Panc1 (cell line): ENCODE results near the gene CDIPT.

ENCODE experiments used
- TF ChIP-seq, protein P1 (sequence below): fragments of 450-650 bp; IDR thresholded peaks from 2 replicates; pipeline ENCODE4 v1.5.1; 2017; ENCODE audit warnings: mild to moderate bottlenecking
- TF ChIP-seq, protein P2 (sequence below), 2 experiments: IDR thresholded peaks; 2 replicates each; pipeline ENCODE4 v1.6.1; 2011 to 2012; ENCODE audit warnings: low read depth in 2 of 2, control low read depth in 1 of 2, low read length in 1 of 2, mild to moderate bottlenecking in 1 of 2, moderate library complexity in 1 of 2; ENCODE audit not compliant: insufficient read depth in 1 of 2

DNA sequence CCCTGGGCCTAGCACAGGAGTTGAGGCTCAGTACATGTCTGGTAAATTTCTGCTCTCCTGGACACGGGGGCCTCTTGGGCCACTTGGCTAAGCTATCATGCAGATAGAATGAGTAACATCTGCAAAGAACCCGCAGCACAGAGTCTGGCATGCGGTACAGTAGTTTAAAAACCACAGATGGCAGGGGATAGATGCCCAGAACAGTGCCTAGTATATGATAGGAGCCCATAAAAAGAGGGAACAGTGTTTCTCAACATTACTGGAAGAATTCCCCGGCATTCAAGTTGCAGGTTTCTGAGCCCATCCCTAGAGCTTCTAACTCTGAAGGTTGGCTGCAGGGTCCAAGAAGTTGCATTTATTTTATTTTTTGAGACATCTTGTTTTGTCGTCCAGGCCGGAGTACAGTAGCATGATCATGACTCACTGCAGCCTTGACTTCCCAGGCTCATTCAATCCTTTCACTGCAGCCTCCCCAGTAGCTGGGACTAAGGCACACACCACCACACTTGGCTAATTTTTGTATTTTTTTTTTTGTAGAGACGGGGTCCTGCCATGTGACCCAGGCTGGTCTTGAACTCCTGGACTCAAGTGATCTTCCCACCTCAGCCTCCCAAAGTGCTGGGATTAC lies 5.8 kb downstream of the CDIPT start:
- TF ChIP-seq, protein P1, sequence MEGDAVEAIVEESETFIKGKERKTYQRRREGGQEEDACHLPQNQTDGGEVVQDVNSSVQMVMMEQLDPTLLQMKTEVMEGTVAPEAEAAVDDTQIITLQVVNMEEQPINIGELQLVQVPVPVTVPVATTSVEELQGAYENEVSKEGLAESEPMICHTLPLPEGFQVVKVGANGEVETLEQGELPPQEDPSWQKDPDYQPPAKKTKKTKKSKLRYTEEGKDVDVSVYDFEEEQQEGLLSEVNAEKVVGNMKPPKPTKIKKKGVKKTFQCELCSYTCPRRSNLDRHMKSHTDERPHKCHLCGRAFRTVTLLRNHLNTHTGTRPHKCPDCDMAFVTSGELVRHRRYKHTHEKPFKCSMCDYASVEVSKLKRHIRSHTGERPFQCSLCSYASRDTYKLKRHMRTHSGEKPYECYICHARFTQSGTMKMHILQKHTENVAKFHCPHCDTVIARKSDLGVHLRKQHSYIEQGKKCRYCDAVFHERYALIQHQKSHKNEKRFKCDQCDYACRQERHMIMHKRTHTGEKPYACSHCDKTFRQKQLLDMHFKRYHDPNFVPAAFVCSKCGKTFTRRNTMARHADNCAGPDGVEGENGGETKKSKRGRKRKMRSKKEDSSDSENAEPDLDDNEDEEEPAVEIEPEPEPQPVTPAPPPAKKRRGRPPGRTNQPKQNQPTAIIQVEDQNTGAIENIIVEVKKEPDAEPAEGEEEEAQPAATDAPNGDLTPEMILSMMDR: no peak
- TF ChIP-seq, protein P2, sequence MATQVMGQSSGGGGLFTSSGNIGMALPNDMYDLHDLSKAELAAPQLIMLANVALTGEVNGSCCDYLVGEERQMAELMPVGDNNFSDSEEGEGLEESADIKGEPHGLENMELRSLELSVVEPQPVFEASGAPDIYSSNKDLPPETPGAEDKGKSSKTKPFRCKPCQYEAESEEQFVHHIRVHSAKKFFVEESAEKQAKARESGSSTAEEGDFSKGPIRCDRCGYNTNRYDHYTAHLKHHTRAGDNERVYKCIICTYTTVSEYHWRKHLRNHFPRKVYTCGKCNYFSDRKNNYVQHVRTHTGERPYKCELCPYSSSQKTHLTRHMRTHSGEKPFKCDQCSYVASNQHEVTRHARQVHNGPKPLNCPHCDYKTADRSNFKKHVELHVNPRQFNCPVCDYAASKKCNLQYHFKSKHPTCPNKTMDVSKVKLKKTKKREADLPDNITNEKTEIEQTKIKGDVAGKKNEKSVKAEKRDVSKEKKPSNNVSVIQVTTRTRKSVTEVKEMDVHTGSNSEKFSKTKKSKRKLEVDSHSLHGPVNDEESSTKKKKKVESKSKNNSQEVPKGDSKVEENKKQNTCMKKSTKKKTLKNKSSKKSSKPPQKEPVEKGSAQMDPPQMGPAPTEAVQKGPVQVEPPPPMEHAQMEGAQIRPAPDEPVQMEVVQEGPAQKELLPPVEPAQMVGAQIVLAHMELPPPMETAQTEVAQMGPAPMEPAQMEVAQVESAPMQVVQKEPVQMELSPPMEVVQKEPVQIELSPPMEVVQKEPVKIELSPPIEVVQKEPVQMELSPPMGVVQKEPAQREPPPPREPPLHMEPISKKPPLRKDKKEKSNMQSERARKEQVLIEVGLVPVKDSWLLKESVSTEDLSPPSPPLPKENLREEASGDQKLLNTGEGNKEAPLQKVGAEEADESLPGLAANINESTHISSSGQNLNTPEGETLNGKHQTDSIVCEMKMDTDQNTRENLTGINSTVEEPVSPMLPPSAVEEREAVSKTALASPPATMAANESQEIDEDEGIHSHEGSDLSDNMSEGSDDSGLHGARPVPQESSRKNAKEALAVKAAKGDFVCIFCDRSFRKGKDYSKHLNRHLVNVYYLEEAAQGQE (IDR thresholded peaks at IDR 0.05; ENCODE audit: insufficient read depth in 1 of 2, low read depth in 2 of 2, low read length in 1 of 2): no peak
